ENCODE measurements around the gene ZNF689.
"Not testable (repeated sequence)": the region's sequence is repeated elsewhere in the genome, so short reads cannot be mapped to it uniquely, and the experiment has no call there.

The ZNF689 gene

GRCh38 chr16:30619638-30620037 is 9.4 kb upstream of the ZNF689 start:
- Mint-ChIP-seq H3K9me3 (no peaks in the 10 kb centered on the region), H3K4me3 (no peak overlapping the region), H3K4me1 (no peaks in the 10 kb centered on the region), H3K27ac (no peak overlapping the region), H3K36me3 (no peaks in the 10 kb centered on the region)
- ATAC-seq (no peak), DNase-seq (ENCODE audit: low spot score in 2 of 2) (no peak)

- Mint-ChIP-seq H3K27ac (no peak overlapping the region), H3K36me3 (no peaks in the 10 kb centered on the region), H3K4me1 (no peaks in the 10 kb centered on the region), H3K4me3 (no peak overlapping the region), H3K9me3 (no peaks in the 10 kb centered on the region)
- ATAC-seq (no peak), DNase-seq (ENCODE audit: low spot score in 2 of 2) (no peak)
Measured at GRCh38 chr16:30619202-30619601, 9.0 kb upstream of the ZNF689 start.

- ATAC-seq (peak; percentile 92), DNase-seq (ENCODE audit: low spot score in 2 of 2) (peak; percentile 85 to 91)
- peaks cover under 1% of the 10 kb centered on the region for H3K36me3 Mint-ChIP-seq
- peaks cover 2% of the 10 kb centered on the region for H3K4me1 Mint-ChIP-seq
- no peaks in the 10 kb centered on the region for H3K9me3 Mint-ChIP-seq
- H3K27ac Mint-ChIP-seq = no peak overlapping the region
- H3K4me3 Mint-ChIP-seq = no peak overlapping the region
Measured at GRCh38 chr16:30615358-30616091, 5.3 kb upstream of the ZNF689 start.

GRCh38 chr16:30609002-30609925 is 925 bp downstream of the ZNF689 start:
- H3K9me3 Mint-ChIP-seq = no peaks in the 10 kb centered on the region
- H3K36me3 Mint-ChIP-seq = peaks cover 56% of the 10 kb centered on the region
- ATAC-seq (peak; percentile 71), DNase-seq (ENCODE audit: low spot score in 2 of 2) (no peak)
- peaks cover 17% of the 10 kb centered on the region for H3K4me1 Mint-ChIP-seq
- H3K27ac Mint-ChIP-seq = peak overlapping the region; percentile 98
- H3K4me3 Mint-ChIP-seq = peak overlapping the region; percentile 85

GRCh38 chr16:30606004-30606403 is 4.2 kb downstream of the ZNF689 start:
- Mint-ChIP-seq H3K36me3 (peaks cover 72% of the 10 kb centered on the region), H3K4me1 (peaks cover 17% of the 10 kb centered on the region), H3K27ac (no peak overlapping the region), H3K4me3 (no peak overlapping the region), H3K9me3 (no peaks in the 10 kb centered on the region)
- DNase-seq (ENCODE audit: low spot score in 2 of 2) (no peak), ATAC-seq (no peak)

GRCh38 chr16:30605158-30605557 is 5.0 kb downstream of the ZNF689 start:
- Mint-ChIP-seq H3K9me3 (no peaks in the 10 kb centered on the region), H3K36me3 (peaks cover 68% of the 10 kb centered on the region), H3K4me1 (peaks cover 12% of the 10 kb centered on the region), H3K4me3 (no peak overlapping the region), H3K27ac (no peak overlapping the region)
- ATAC-seq = no peak
- DNase-seq (ENCODE audit: low spot score in 2 of 2) = no peak

GRCh38 chr16:30604316-30604947 is 5.8 kb downstream of the ZNF689 start:
- no peaks in the 10 kb centered on the region for H3K9me3 Mint-ChIP-seq
- H3K27ac Mint-ChIP-seq = no peak overlapping the region
- DNase-seq (ENCODE audit: low spot score in 2 of 2) (no peak), ATAC-seq (no peak)
- H3K4me3 Mint-ChIP-seq = no peak overlapping the region
- H3K4me1 Mint-ChIP-seq = peaks cover 11% of the 10 kb centered on the region
- peaks cover 65% of the 10 kb centered on the region for H3K36me3 Mint-ChIP-seq

- peaks cover 61% of the 10 kb centered on the region for H3K36me3 Mint-ChIP-seq
- H3K27ac Mint-ChIP-seq = no peak overlapping the region
- no peak overlapping the region for H3K4me3 Mint-ChIP-seq
- no peak for DNase-seq (ENCODE audit: low spot score in 2 of 2)
- ATAC-seq = no peak
- peaks cover 8% of the 10 kb centered on the region for H3K4me1 Mint-ChIP-seq
- no peaks in the 10 kb centered on the region for H3K9me3 Mint-ChIP-seq
Measured at GRCh38 chr16:30603945-30604315, 6.3 kb downstream of the ZNF689 start.

- Mint-ChIP-seq H3K4me1 (peaks cover 3% of the 10 kb centered on the region), H3K4me3 (no peak overlapping the region), H3K36me3 (peaks cover 51% of the 10 kb centered on the region), H3K27ac (peak overlapping the region; percentile 9), H3K9me3 (no peaks in the 10 kb centered on the region)
- DNase-seq (ENCODE audit: low spot score in 2 of 2) (no peak), ATAC-seq (no peak)
Measured at GRCh38 chr16:30602616-30603277, 7.4 kb downstream of the ZNF689 start.

GRCh38 chr16:30601966-30602365 is 8.2 kb downstream of the ZNF689 start:
- H3K36me3 Mint-ChIP-seq = peaks cover 43% of the 10 kb centered on the region
- no peak for DNase-seq (ENCODE audit: low spot score in 2 of 2)
- ATAC-seq = no peak
- no peaks in the 10 kb centered on the region for H3K4me1 Mint-ChIP-seq
- peak overlapping the region; percentile 9 for H3K27ac Mint-ChIP-seq
- no peaks in the 10 kb centered on the region for H3K9me3 Mint-ChIP-seq
- no peak overlapping the region for H3K4me3 Mint-ChIP-seq

GRCh38 chr16:30600929-30601328 is 9.3 kb downstream of the ZNF689 start:
- no peak overlapping the region for H3K4me3 Mint-ChIP-seq
- H3K4me1 Mint-ChIP-seq = no peaks in the 10 kb centered on the region
- H3K36me3 Mint-ChIP-seq = peaks cover 32% of the 10 kb centered on the region
- DNase-seq (ENCODE audit: low spot score in 2 of 2) (no peak), ATAC-seq (no peak)
- H3K27ac Mint-ChIP-seq = peak overlapping the region; percentile 48
- no peaks in the 10 kb centered on the region for H3K9me3 Mint-ChIP-seq

GRCh38 chr16:30600215-30600614 is 10.0 kb downstream of the ZNF689 start:
- Mint-ChIP-seq H3K4me1 (no peaks in the 10 kb centered on the region), H3K36me3 (peaks cover 25% of the 10 kb centered on the region), H3K4me3 (no peak overlapping the region), H3K9me3 (no peaks in the 10 kb centered on the region), H3K27ac (peak overlapping the region; percentile 48)
- no peak for DNase-seq (ENCODE audit: low spot score in 2 of 2)
- no peak for ATAC-seq

GRCh38 chr16:30592871-30593270 is 17.3 kb downstream of the ZNF689 start:
- Mint-ChIP-seq H3K36me3 (peaks cover 5% of the 10 kb centered on the region), H3K4me3 (no peak overlapping the region), H3K9me3 (no peaks in the 10 kb centered on the region), H3K4me1 (no peaks in the 10 kb centered on the region), H3K27ac (no peak overlapping the region)
- DNase-seq (ENCODE audit: low spot score in 2 of 2) (no peak), ATAC-seq (no peak)

GRCh38 chr16:30590869-30591268 is 19.3 kb downstream of the ZNF689 start:
- H3K4me1 Mint-ChIP-seq; H3K9me3 Mint-ChIP-seq; H3K27ac Mint-ChIP-seq; DNase-seq (ENCODE audit: low spot score in 2 of 2); ATAC-seq; H3K4me3 Mint-ChIP-seq: not testable (repeated sequence)
- H3K36me3 Mint-ChIP-seq = peaks cover 15% of the 10 kb centered on the region

- ATAC-seq; H3K9me3 Mint-ChIP-seq; H3K4me3 Mint-ChIP-seq; H3K27ac Mint-ChIP-seq; DNase-seq (ENCODE audit: low spot score in 2 of 2): not testable (repeated sequence)
- H3K4me1 Mint-ChIP-seq = peaks cover 13% of the 10 kb centered on the region
- H3K36me3 Mint-ChIP-seq = peaks cover 24% of the 10 kb centered on the region
Measured at GRCh38 chr16:30589582-30589981, 20.6 kb downstream of the ZNF689 start.

All from stimulated activated effector memory CD8-positive, alpha-beta T cell treated with anti-CD3 and anti-CD28 coated beads, Interleukin-12 subunit alpha, Interleukin-12 subunit beta, amount 100 ng/mL, for 72 hours (primary cell).